Left ventricle myocardium inferior (tissue), 1 donor: ENCODE results near the gene SMYD3. TPM values are rescaled to one million over a fixed set of nuclear protein-coding genes. Genes with fewer than 3 reads are reported as not detected.

Experiments used
- DNase-seq: peaks from one replicate; pipeline ENCODE4 v3.0.0-alpha.2; 2020
- H3K27ac ChIP-seq: fragments of 200-600 bp; replicated peaks from 2 replicates; pipeline ENCODE4 v1.8.0; 2021
- H3K27me3 ChIP-seq: fragments of 200-600 bp; 2 replicates; pipeline ENCODE4 v1.8.0; 2021; ENCODE audit warnings: low read depth
- H3K36me3 ChIP-seq: fragments of 200-600 bp; 2 replicates; pipeline ENCODE4 v1.8.0; 2021
- H3K4me1 ChIP-seq: fragments of 200-600 bp; 2 replicates; pipeline ENCODE4 v1.8.0; 2021
- H3K4me3 ChIP-seq: fragments of 200-600 bp; 2 replicates; pipeline ENCODE4 v1.8.0; 2021; ENCODE audit warnings: mild to moderate bottlenecking, moderate library complexity
- H3K9me3 ChIP-seq: fragments of 200-600 bp; replicated peaks from 2 replicates; pipeline ENCODE4 v1.8.0; 2021
- CTCF ChIP-seq: fragments of 200-600 bp; IDR thresholded peaks from 2 replicates; pipeline ENCODE4 v1.8.0; 2021; ENCODE audit warnings: antibody characterized with exemption, mild to moderate bottlenecking, borderline replicate concordance
- intact Hi-C: fragments of 100-400 bp; cut with micrococcal nuclease; formaldehyde crosslinking; loops from one replicate; pipeline ENCODE4 v1.11.0; 2022
- total RNA-seq: library from RNA; stranded (reverse); fragmentation: NEBNext Ultra II Directional; extraction: Animal tissue kit (Norgen Biotek cat#: 25700); gene quantifications from one replicate; pipeline ENCODE4 v1.2.1, GENCODE V29; 2021
- donor health status: DM: no; HTN: yes; CAD: no; lungs with severe emphysema.

The SMYD3 gene
- total RNA-seq, 1 donor from 2014 or later: 9.9 TPM

- TF ChIP-seq CTCF: no peak
- Histone ChIP-seq H3K27ac (no peak overlapping the region), H3K4me1 (peaks cover 5% of the 10 kb centered on the region), H3K36me3 (no peaks in the 10 kb centered on the region), H3K27me3 (no peaks in the 10 kb centered on the region), H3K4me3 (no peak overlapping the region), H3K9me3 (no peaks in the 10 kb centered on the region)
- no peak for DNase-seq
- intact Hi-C loops: no loop called here
Observed at GRCh38 chr1:246295340-246295739, 211.7 kb downstream of the SMYD3 start.

- no peak for TF ChIP-seq CTCF
- H3K4me3 ChIP-seq: no peak overlapping the region
- DNase-seq: no peak
- H3K27ac ChIP-seq: no peak overlapping the region
- H3K4me1 ChIP-seq: peaks cover 5% of the 10 kb centered on the region
- intact Hi-C loops: no loop called here
- no peaks in the 10 kb centered on the region for H3K9me3 ChIP-seq
- H3K36me3 ChIP-seq: no peaks in the 10 kb centered on the region
- H3K27me3 ChIP-seq: no peaks in the 10 kb centered on the region
Observed at GRCh38 chr1:246294263-246294662, 212.8 kb downstream of the SMYD3 start.

- Histone ChIP-seq H3K27ac (no peak overlapping the region), H3K36me3 (no peaks in the 10 kb centered on the region), H3K27me3 (no peaks in the 10 kb centered on the region), H3K9me3 (no peaks in the 10 kb centered on the region), H3K4me1 (peaks cover 5% of the 10 kb centered on the region), H3K4me3 (no peak overlapping the region)
- intact Hi-C loops: no loop called here
- no peak for TF ChIP-seq CTCF
- no peak for DNase-seq
Observed at GRCh38 chr1:246293366-246294121, 213.5 kb downstream of the SMYD3 start.

GRCh38 chr1:246292571-246292970, 214.5 kb downstream of the SMYD3 start:
- intact Hi-C loops: no loop called here
- no peak overlapping the region for H3K27ac ChIP-seq
- H3K27me3 ChIP-seq: no peaks in the 10 kb centered on the region
- no peak for DNase-seq
- no peaks in the 10 kb centered on the region for H3K9me3 ChIP-seq
- no peak for TF ChIP-seq CTCF
- H3K36me3 ChIP-seq: no peaks in the 10 kb centered on the region
- H3K4me3 ChIP-seq: no peak overlapping the region
- peaks cover 5% of the 10 kb centered on the region for H3K4me1 ChIP-seq

GRCh38 chr1:246291127-246291526, 216.0 kb downstream of the SMYD3 start:
- H3K27ac ChIP-seq: no peak overlapping the region
- no peaks in the 10 kb centered on the region for H3K9me3 ChIP-seq
- H3K4me1 ChIP-seq: no peaks in the 10 kb centered on the region
- H3K27me3 ChIP-seq: no peaks in the 10 kb centered on the region
- intact Hi-C loops: no loop called here
- no peak overlapping the region for H3K4me3 ChIP-seq
- no peak for DNase-seq
- TF ChIP-seq CTCF: no peak
- H3K36me3 ChIP-seq: no peaks in the 10 kb centered on the region
